Large intestine (tissue), 3 donors: ENCODE data around the gene SSR4. TPM values are rescaled to one million over a fixed set of nuclear protein-coding genes. Genes with fewer than 3 reads are reported as not detected.

Experiments
- DNase-seq, 2 donors: peaks; one replicate each; pipeline versions ENCODE4 v3.0.0 to v3.0.0-alpha.2; 2013
- H3K27ac ChIP-seq: one replicate; pipeline ENCODE4 v1.5.1; 2013; ENCODE audit warnings: low read length
- H3K27me3 ChIP-seq: 2 replicates; pipeline ENCODE4 v1.6.1; 2013; ENCODE audit warnings: low read length; ENCODE audit not compliant: control insufficient read depth, insufficient read depth
- H3K36me3 ChIP-seq: 2 replicates; pipeline ENCODE4 v1.6.1; 2013; ENCODE audit warnings: low read length; ENCODE audit not compliant: control insufficient read depth, insufficient read depth
- H3K4me1 ChIP-seq: one replicate; pipeline ENCODE4 v1.6.1; 2013; ENCODE audit warnings: low read length; ENCODE audit not compliant: control insufficient read depth, insufficient read depth
- H3K4me3 ChIP-seq: one replicate; pipeline ENCODE4 v1.5.1; 2013; ENCODE audit warnings: low read length
- H3K9me3 ChIP-seq: one replicate; pipeline ENCODE4 v1.6.1; 2013; ENCODE audit warnings: mild to moderate bottlenecking, low read depth, low read length, moderate library complexity; ENCODE audit not compliant: control insufficient read depth
- WGBS: methylation state at CpG from one replicate; pipeline ENCODE4 v1.1.5; 2013; ENCODE audit warnings: low lambda C conversion rate; ENCODE audit not compliant: insufficient coverage; 5-methylcytosine and 5-hydroxymethylcytosine counted together
- polyA plus RNA-seq: library from polyadenylated mRNA; unstranded; fragments of 120-200 nt; gene quantifications from one replicate; pipeline ENCODE4 v1.2.1, GENCODE V29; 2013

Gene SSR4
- polyA plus RNA-seq, 1 donor, result 240 TPM

DNA sequence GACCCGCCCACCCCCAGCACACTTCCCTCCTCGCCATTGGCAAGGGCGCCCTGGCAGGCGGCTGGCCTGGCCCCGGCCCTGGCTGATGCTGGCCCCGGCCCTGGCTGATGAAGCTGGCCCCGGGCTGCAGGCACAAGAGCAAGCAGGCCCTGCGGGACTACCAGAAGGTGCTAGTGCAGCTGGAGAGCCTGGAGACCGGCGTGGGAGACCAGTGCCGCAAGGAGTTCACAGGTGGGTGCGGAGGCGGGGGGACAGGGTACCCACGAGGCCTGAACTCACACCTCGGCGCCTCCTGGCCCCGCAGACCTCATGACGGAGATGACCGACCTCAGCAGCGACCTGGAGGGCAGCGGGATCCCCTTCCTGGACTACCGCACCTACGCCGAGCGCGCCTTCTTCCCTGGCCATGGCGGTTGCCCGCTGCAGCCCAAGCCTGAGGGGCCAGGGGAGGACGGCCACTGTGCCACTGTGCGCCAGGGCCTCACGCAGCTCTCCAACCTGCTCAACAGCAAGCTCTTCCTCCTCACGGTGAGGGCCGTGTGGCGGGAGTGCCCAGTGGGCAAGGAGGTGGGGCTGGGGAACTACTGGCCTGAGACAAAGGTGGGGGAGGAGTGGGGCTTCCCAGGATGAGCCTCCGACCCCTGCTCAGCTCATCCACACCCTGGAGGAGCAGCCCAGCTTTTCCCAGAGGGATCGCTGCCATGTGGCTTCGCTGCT is 19.7 kb upstream of the SSR4 start:
- Histone ChIP-seq H3K4me3 (no peak overlapping the region), H3K9me3 (peaks cover 3% of the 10 kb centered on the region), H3K4me1 (no peaks in the 10 kb centered on the region), H3K27ac (no peak overlapping the region), H3K27me3 (peaks cover 3% of the 10 kb centered on the region), H3K36me3 (no peaks in the 10 kb centered on the region)
- no CpG with 5 or more reads among the region's 37 CpGs for WGBS
- no peak for DNase-seq

DNA sequence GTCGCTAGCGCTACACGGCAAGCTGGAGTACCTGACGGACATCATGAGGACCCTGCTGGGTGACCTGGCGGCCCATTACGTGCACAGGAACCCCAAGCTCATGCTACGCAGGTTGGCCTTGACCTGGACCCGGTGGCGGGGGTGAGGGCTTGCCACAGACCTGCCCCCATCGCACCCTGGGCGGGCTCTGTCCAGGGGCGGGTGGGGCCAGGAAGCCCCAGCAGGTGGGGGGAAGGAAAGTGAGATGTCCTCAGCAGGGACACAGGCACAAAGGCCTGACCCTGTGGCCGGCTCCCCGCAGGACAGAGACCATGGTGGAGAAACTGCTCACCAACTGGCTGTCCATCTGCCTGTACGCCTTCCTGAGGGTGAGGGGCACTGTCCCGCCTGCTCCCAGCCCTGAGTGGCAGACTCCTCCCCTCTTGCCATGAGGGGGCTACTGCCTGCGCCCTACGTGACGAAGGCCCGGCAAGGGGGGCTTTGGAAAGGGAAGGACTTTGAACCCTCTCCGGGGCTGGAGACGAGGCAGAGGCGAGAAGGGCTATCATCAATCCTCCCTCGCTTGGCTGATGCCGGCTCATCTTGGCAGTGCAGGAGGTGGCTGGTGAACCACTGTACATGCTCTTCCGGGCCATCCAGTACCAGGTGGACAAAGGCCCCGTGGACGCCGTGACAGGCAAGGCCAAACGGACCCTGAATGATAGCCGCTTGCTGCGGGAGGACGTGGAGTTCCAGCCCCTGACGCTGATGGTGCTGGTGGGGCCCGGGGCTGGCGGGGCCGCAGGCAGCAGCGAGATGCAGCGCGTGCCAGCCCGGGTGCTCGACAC is 19.0 kb upstream of the SSR4 start:
- Histone ChIP-seq H3K27ac (no peak overlapping the region), H3K4me1 (no peaks in the 10 kb centered on the region), H3K27me3 (peaks cover 11% of the 10 kb centered on the region), H3K4me3 (no peak overlapping the region), H3K36me3 (no peaks in the 10 kb centered on the region), H3K9me3 (peaks cover 3% of the 10 kb centered on the region)
- WGBS, result no CpG with 5 or more reads among the region's 42 CpGs
- DNase-seq, result no peak

DNA sequence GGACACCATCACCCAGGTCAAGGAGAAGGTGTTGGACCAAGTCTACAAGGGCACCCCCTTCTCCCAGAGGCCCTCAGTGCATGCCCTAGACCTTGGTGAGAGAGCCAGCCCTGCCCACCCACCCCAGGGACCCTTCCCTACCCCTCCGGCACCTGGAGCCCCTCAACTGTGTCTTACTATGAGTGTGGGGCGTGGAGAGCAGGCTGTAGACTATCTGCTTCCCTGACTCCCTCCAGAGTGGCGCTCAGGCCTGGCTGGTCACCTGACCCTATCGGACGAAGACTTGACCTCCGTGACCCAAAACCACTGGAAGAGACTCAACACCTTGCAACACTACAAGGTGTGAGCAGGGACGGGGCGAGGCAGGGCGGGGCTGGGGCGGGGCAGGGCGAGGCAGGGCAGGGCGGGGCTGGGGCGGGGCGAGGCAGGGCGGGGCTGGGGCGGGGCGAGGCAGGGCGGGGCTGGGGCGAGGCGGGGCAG is 18.3 kb upstream of the SSR4 start:
- DNase-seq, result no peak

GRCh38 chrX:153776611-153777045 is 17.8 kb upstream of the SSR4 start:
- DNase-seq, result no peak
- Histone ChIP-seq H3K27me3 (peaks cover 11% of the 10 kb centered on the region), H3K9me3 (peaks cover 3% of the 10 kb centered on the region), H3K27ac (no peak overlapping the region), H3K4me1 (no peaks in the 10 kb centered on the region), H3K36me3 (no peaks in the 10 kb centered on the region), H3K4me3 (no peak overlapping the region)
- no CpG with 5 or more reads among the region's 22 CpGs for WGBS

More for the DNA sequence above, 18.3 kb upstream of the SSR4 start:
- Histone ChIP-seq H3K27ac (no peak overlapping the region), H3K4me3 (no peak overlapping the region), H3K27me3 (peaks cover 11% of the 10 kb centered on the region), H3K9me3 (peaks cover 3% of the 10 kb centered on the region), H3K36me3 (no peaks in the 10 kb centered on the region), H3K4me1 (no peaks in the 10 kb centered on the region)
- WGBS, result no CpG with 5 or more reads among the region's 20 CpGs

DNA sequence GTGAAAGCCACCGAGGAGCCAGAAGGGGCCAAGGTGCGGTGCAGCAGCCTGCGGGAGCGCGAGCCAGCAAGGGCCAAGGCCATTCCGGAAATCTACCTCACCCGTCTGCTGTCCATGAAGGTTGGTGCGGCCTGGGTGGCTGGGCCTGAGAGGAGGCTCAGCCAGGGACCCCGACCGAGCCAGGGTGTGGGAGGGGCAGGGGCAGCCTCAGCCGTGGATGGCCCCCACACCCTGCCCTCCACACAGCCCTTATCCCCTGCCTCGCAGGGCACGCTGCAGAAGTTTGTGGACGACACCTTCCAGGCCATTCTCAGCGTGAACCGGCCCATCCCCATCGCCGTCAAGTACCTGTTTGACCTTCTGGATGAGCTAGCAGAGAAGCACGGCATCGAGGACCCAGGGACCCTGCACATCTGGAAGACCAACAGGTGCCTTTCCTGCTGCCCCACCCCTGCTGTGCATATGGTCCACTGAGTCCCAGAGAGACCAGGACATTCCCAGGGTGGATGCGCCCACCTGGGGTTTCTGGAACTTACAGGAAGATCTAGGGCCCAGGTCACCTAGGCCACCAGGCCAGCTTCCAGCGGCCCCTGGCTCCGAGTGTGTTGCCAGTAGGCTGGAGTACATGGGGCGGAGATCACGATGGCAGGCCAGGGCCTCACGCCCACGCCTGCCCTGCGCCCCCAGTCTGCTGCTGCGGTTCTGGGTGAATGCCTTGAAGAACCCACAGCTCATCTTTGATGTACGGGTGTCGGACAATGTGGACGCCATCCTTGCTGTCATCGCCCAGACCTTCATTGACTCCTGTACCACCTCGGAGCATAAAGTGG is 17.0 kb upstream of the SSR4 start:
- Histone ChIP-seq H3K9me3 (peaks cover 3% of the 10 kb centered on the region), H3K36me3 (no peaks in the 10 kb centered on the region), H3K4me3 (no peak overlapping the region), H3K27me3 (peaks cover 11% of the 10 kb centered on the region), H3K4me1 (no peaks in the 10 kb centered on the region), H3K27ac (no peak overlapping the region)
- WGBS, result no CpG with 5 or more reads among the region's 34 CpGs
- no peak for DNase-seq

DNA sequence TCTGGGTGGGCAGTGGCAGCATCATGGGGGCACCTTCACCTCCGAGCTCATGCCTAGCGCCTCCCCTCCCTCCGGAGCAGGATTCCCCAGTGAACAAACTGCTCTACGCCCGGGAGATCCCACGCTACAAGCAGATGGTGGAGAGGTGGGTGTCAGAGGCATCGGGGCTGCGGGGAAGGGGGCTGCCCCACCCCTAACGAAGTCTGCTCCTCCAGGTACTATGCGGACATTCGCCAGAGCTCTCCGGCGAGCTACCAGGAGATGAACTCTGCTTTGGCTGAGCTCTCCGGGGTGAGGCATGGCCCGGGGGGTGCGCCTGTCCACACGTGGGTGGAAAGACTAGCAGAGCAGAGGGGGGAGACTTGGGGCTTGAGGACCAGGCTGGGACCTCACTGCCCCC is 16.3 kb upstream of the SSR4 start:
- Histone ChIP-seq H3K9me3 (peaks cover 3% of the 10 kb centered on the region), H3K4me1 (no peaks in the 10 kb centered on the region), H3K36me3 (no peaks in the 10 kb centered on the region), H3K4me3 (no peak overlapping the region), H3K27ac (no peak overlapping the region), H3K27me3 (peaks cover 11% of the 10 kb centered on the region)
- no peak for DNase-seq
- no CpG with 5 or more reads among the region's 17 CpGs for WGBS

DNA sequence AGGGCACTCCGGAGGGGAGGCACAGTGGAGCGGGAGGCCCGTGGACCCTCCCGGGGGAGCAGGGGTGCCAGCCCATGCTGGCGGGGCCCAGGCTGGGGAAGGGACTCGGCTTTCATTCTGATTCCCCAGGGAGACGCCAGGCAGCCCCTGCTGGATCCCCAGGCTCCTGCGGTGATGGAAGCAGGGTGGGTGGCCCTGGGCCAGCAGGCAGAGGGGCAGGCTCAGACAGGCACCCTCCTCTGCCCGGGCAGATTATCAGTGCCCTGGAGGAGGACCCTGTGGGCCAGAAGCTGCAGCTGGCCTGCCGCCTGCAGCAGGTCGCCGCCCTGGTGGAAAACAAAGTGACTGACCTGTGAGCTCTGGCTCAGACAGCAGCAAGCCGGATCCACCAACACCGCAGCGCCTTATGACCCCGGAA is 15.8 kb upstream of the SSR4 start:
- H3K27ac ChIP-seq, result no peak overlapping the region
- no peaks in the 10 kb centered on the region for H3K36me3 ChIP-seq
- peaks cover 3% of the 10 kb centered on the region for H3K9me3 ChIP-seq
- no CpG with 5 or more reads among the region's 16 CpGs for WGBS
- H3K4me1 ChIP-seq, result no peaks in the 10 kb centered on the region
- H3K4me3 ChIP-seq, result no peak overlapping the region
- no peak for DNase-seq
- H3K27me3 ChIP-seq, result peaks cover 11% of the 10 kb centered on the region

GRCh38 chrX:153779891-153780677 is 14.4 kb upstream of the SSR4 start:
- no peak overlapping the region for H3K27ac ChIP-seq
- H3K9me3 ChIP-seq, result peaks cover 3% of the 10 kb centered on the region
- no peak overlapping the region for H3K4me3 ChIP-seq
- no peaks in the 10 kb centered on the region for H3K36me3 ChIP-seq
- WGBS, result no CpG with 5 or more reads among the region's 18 CpGs
- H3K4me1 ChIP-seq, result no peaks in the 10 kb centered on the region
- DNase-seq, result no peak
- peaks cover 11% of the 10 kb centered on the region for H3K27me3 ChIP-seq

- no peak within 1 kb of the TSS for H3K27ac ChIP-seq
- DNase-seq, result no peak
These were observed 13.6 kb upstream of the SSR4 start, which contains the start of gene SRPK3 for GRCh38 chrX:153780678-153781427. Gene SRPK3 (plus strand): TSS chrX:153781041. CDS start chrX:153781087, 46 bp downstream.

More at GRCh38 chrX:153780678-153781427, 13.6 kb upstream of the SSR4 start, which contains the start of gene SRPK3:
- Histone ChIP-seq H3K4me1 (no peaks in the 10 kb centered on the region), H3K4me3 (no peak within 1 kb of the TSS), H3K27me3 (peaks cover 11% of the 10 kb centered on the region), H3K36me3 (peaks cover 2% of the 10 kb centered on the region), H3K9me3 (peaks cover 3% of the 10 kb centered on the region)
- WGBS, result no CpG with 5 or more reads among the region's 52 CpGs
